Neural cell (in vitro differentiated cells): ENCODE data around the gene KRTAP20-1.

Experiments used
- CTCF ChIP-seq: fragments of 450-650 bp; IDR thresholded peaks from 2 replicates; pipeline ENCODE4 v1.5.1; 2014; ENCODE audit warnings: antibody characterized with exemption, mild to moderate bottlenecking, moderate library complexity; ENCODE audit not compliant: poor library complexity, severe bottlenecking
- EP300 ChIP-seq: fragments of 450-650 bp; conservative IDR thresholded peaks from 2 replicates; pipeline ENCODE4 v1.6.1; 2014; ENCODE audit warnings: antibody characterized with exemption, mild to moderate bottlenecking, moderate library complexity; ENCODE audit not compliant: poor library complexity, severe bottlenecking

GRCh38 chr21:30605968-30606367 is 10.3 kb upstream of the KRTAP20-1 start:
- TF ChIP-seq EP300 (no peak), CTCF (no peak)
